HEK293 (cell line): ENCODE results near the gene MSI2.
A peak's percentile ranks its signal among the peaks of the same experiment; 100 is the strongest.

Experiments
- CTCF ChIA-PET: fragments of 350-600 bp; formaldehyde crosslinking; extraction: SDS; loops from one replicate; lab custom pipeline; 2021; ENCODE audit warnings: antibody characterized with exemption; lab: Yijun Ruan, JAX
- POLR2A ChIA-PET: fragments of 300-600 bp; formaldehyde crosslinking; extraction: SDS; loops from one replicate; lab custom pipeline; 2020; ENCODE audit warnings: antibody characterized with exemption, inconsistent platforms; lab: Yijun Ruan, JAX
- H3K27ac ChIP-seq: fragments of 200-500 bp; sonication (Bioruptor generic); 2 replicates; pipeline ENCODE4 v1.5.1; 2014; ENCODE audit warnings: low read depth, low read length, control low read depth, inconsistent platforms; ENCODE audit errors: extremely low read depth
- H3K36me3 ChIP-seq, 2 experiments: fragments of 200-500 bp in 1 of 2; sonication (Bioruptor generic) in 1 of 2; 1 replicate in 1 of 2; 2 replicates in 1 of 2; pipeline ENCODE4 v1.5.1; 2014 to 2017; ENCODE audit warnings: inconsistent platforms in 2 of 2, low read length in 2 of 2; ENCODE audit not compliant: control insufficient read depth in 2 of 2, insufficient read depth in 1 of 2
- H3K4me1 ChIP-seq: fragments of 200-500 bp; sonication (Bioruptor generic); 2 replicates; pipeline ENCODE4 v1.5.1; 2014; ENCODE audit warnings: mild to moderate bottlenecking, low read length, inconsistent platforms; ENCODE audit not compliant: control insufficient read depth, insufficient read depth
- H3K4me3 ChIP-seq: 2 replicates; pipeline ENCODE4 v1.5.1; 2011; ENCODE audit warnings: low read depth, mild to moderate bottlenecking, control low read depth, low read length, moderate library complexity
- H3K9me3 ChIP-seq: fragments of 200-500 bp; sonication (Bioruptor generic); 2 replicates; pipeline ENCODE4 v1.5.1; 2014; ENCODE audit warnings: low read depth, low read length, inconsistent platforms; ENCODE audit not compliant: control insufficient read depth, insufficient read depth
- GLIS2 ChIP-seq: fragments of 450-650 bp; formaldehyde crosslinking; IDR thresholded peaks from 2 replicates; pipeline ENCODE4 v1.5.1; 2016; ENCODE audit warnings: missing biosample characterization, missing genetic modification characterization
- HOXD13 ChIP-seq: sonication (generic); formaldehyde crosslinking; IDR thresholded peaks from 2 replicates; pipeline ENCODE4 v1.8.0; 2022; ENCODE audit warnings: missing genetic modification reagents, borderline replicate concordance
- KLF8 ChIP-seq: fragments of 450-650 bp; formaldehyde crosslinking; IDR thresholded peaks from 2 replicates; pipeline ENCODE4 v1.5.1; 2016; ENCODE audit warnings: missing biosample characterization, missing genetic modification characterization
- PRDM10 ChIP-seq: fragments of 450-650 bp; formaldehyde crosslinking; IDR thresholded peaks from 2 replicates; pipeline ENCODE4 v1.5.1; 2016; ENCODE audit warnings: missing biosample characterization, missing genetic modification characterization
- SETDB1 ChIP-seq: IDR thresholded peaks from one replicate; pipeline ENCODE4 v1.6.1; 2017; ENCODE audit warnings: mild to moderate bottlenecking, low read length, moderate library complexity, mixed read lengths; ENCODE audit not compliant: insufficient read length
- SP3 ChIP-seq: fragments of 450-650 bp; formaldehyde crosslinking; IDR thresholded peaks from 2 replicates; pipeline ENCODE4 v1.5.1; 2016; ENCODE audit warnings: missing biosample characterization, missing genetic modification characterization
- SP7 ChIP-seq: fragments of 450-650 bp; formaldehyde crosslinking; IDR thresholded peaks from 2 replicates; pipeline ENCODE4 v1.5.1; 2016; ENCODE audit warnings: missing biosample characterization, missing genetic modification characterization
- ZBTB1 ChIP-seq: fragments of 450-650 bp; formaldehyde crosslinking; IDR thresholded peaks from 2 replicates; pipeline ENCODE4 v1.5.1; 2016; ENCODE audit warnings: missing biosample characterization, missing genetic modification characterization
- ZBTB44 ChIP-seq: fragments of 450-650 bp; IDR thresholded peaks from 2 replicates; pipeline ENCODE4 v1.5.1; 2018; ENCODE audit warnings: missing biosample characterization, mild to moderate bottlenecking, missing genetic modification characterization
- ZBTB7A ChIP-seq: fragments of 450-650 bp; formaldehyde crosslinking; IDR thresholded peaks from 2 replicates; pipeline ENCODE4 v1.5.1; 2016; ENCODE audit warnings: low read depth, missing biosample characterization, missing genetic modification characterization
- ZBTB8A ChIP-seq: fragments of 450-650 bp; formaldehyde crosslinking; IDR thresholded peaks from 2 replicates; pipeline ENCODE4 v1.5.1; 2016; ENCODE audit warnings: missing biosample characterization, missing genetic modification characterization
- ZNF146 ChIP-seq: fragments of 450-650 bp; formaldehyde crosslinking; IDR thresholded peaks from 2 replicates; pipeline ENCODE4 v1.5.1; 2016; ENCODE audit warnings: missing biosample characterization, missing genetic modification characterization
- ZNF175 ChIP-seq: fragments of 450-650 bp; formaldehyde crosslinking; IDR thresholded peaks from 2 replicates; pipeline ENCODE4 v1.5.1; 2016; ENCODE audit warnings: missing biosample characterization, missing genetic modification characterization
- ZNF184 ChIP-seq: fragments of 450-650 bp; IDR thresholded peaks from 2 replicates; pipeline ENCODE4 v1.5.1; 2018; ENCODE audit warnings: missing biosample characterization, mild to moderate bottlenecking, missing genetic modification characterization
- ZNF221 ChIP-seq: fragments of 450-650 bp; formaldehyde crosslinking; IDR thresholded peaks from 2 replicates; pipeline ENCODE4 v1.5.1; 2017; ENCODE audit warnings: missing biosample characterization, missing genetic modification characterization, borderline replicate concordance
- ZNF248 ChIP-seq: fragments of 450-650 bp; formaldehyde crosslinking; IDR thresholded peaks from 2 replicates; pipeline ENCODE4 v1.5.1; 2017; ENCODE audit warnings: missing biosample characterization, missing genetic modification characterization
- ZNF335 ChIP-seq: fragments of 450-650 bp; formaldehyde crosslinking; conservative IDR thresholded peaks from 2 replicates; pipeline ENCODE4 v1.5.1; 2016; ENCODE audit warnings: missing biosample characterization, missing genetic modification characterization
- ZNF341 ChIP-seq: fragments of 450-650 bp; formaldehyde crosslinking; IDR thresholded peaks from 2 replicates; pipeline ENCODE4; 2016; ENCODE audit warnings: low read depth, missing biosample characterization, missing genetic modification characterization
- ZNF473 ChIP-seq: fragments of 450-650 bp; formaldehyde crosslinking; IDR thresholded peaks from 2 replicates; pipeline ENCODE4 v1.5.1; 2017; ENCODE audit warnings: missing biosample characterization, missing genetic modification characterization
- ZNF518A ChIP-seq: fragments of 450-650 bp; formaldehyde crosslinking; conservative IDR thresholded peaks from 2 replicates; pipeline ENCODE4 v1.5.1; 2016; ENCODE audit warnings: low read depth, missing biosample characterization, missing genetic modification characterization
- ZNF621 ChIP-seq: fragments of 450-650 bp; formaldehyde crosslinking; IDR thresholded peaks from 2 replicates; pipeline ENCODE4 v1.5.1; 2017; ENCODE audit warnings: missing biosample characterization, missing genetic modification characterization
- ZNF623 ChIP-seq: fragments of 450-650 bp; formaldehyde crosslinking; IDR thresholded peaks from 2 replicates; pipeline ENCODE4 v1.5.1; 2016; ENCODE audit warnings: missing biosample characterization, missing genetic modification characterization
- ZNF629 ChIP-seq: fragments of 450-650 bp; formaldehyde crosslinking; IDR thresholded peaks from 2 replicates; pipeline ENCODE4 v1.5.1; 2017; ENCODE audit warnings: missing biosample characterization, missing genetic modification characterization
- ZNF747 ChIP-seq: fragments of 450-650 bp; formaldehyde crosslinking; IDR thresholded peaks from 2 replicates; pipeline ENCODE4 v1.5.1; 2016; ENCODE audit warnings: missing biosample characterization, missing genetic modification characterization
- ZNF768 ChIP-seq: fragments of 450-650 bp; formaldehyde crosslinking; IDR thresholded peaks from 2 replicates; pipeline ENCODE4 v1.5.1; 2018; ENCODE audit warnings: missing biosample characterization, mild to moderate bottlenecking, missing genetic modification characterization
- ZNF785 ChIP-seq: fragments of 450-650 bp; formaldehyde crosslinking; IDR thresholded peaks from 2 replicates; pipeline ENCODE4 v1.5.1; 2016; ENCODE audit warnings: missing biosample characterization, missing genetic modification characterization
- ZNF791 ChIP-seq: fragments of 450-650 bp; formaldehyde crosslinking; IDR thresholded peaks from 2 replicates; pipeline ENCODE4 v1.5.1; 2016; ENCODE audit warnings: missing biosample characterization, missing genetic modification characterization
- ZXDB ChIP-seq: fragments of 450-650 bp; formaldehyde crosslinking; IDR thresholded peaks from 2 replicates; pipeline ENCODE4 v1.5.1; 2016; ENCODE audit warnings: missing biosample characterization, missing genetic modification characterization

The MSI2 gene

GRCh38 chr17:57362797-57363556 lies 106.7 kb downstream of the MSI2 start:
- ChIA-PET POLR2A (no interaction called here), CTCF (interaction anchor here (1.1 to 1.5 kb wide), 2 partner anchors 9 to 120 kb away, joined by 3 to 5 read pairs; no protein-coding TSS in a partner anchor)
- Histone ChIP-seq H3K4me1 (peaks cover 17% of the 10 kb centered on the region), H3K4me3 (no peak overlapping the region), H3K27ac (no peak overlapping the region), H3K9me3 (no peaks in the 10 kb centered on the region), H3K36me3 (no peaks in the 10 kb centered on the region)
- TF ChIP-seq ZNF175 (tag by site-specific recombination): no peak
- no peak for TF ChIP-seq ZNF248 (tag by site-specific recombination)
- TF ChIP-seq ZBTB8A: 0 out of 2 replicates have a peak, but pooled peaks have one; percentile 29
- TF ChIP-seq ZNF184 (tag by site-specific recombination): no peak
- TF ChIP-seq GLIS2: no peak
- TF ChIP-seq ZXDB: no peak
- no peak for TF ChIP-seq ZBTB44 (tag by site-specific recombination)
- no peak for TF ChIP-seq ZNF768 (tag by site-specific recombination)
- TF ChIP-seq ZNF785 (tag by site-specific recombination): no peak
- TF ChIP-seq ZNF621 (tag by site-specific recombination): no peak
- TF ChIP-seq SP7 (tag by site-specific recombination): no peak
- TF ChIP-seq ZBTB7A: no peak
- no peak for TF ChIP-seq ZNF221 (tag by site-specific recombination)
- TF ChIP-seq HOXD13: no peak
- TF ChIP-seq ZNF629: peak; percentile 66
- no peak for TF ChIP-seq ZNF623 (tag by site-specific recombination)
- TF ChIP-seq ZNF146 (tag by site-specific recombination): peak; percentile 58; the same call in 1 of the 2 replicates
- TF ChIP-seq ZNF518A: no peak
- no peak for TF ChIP-seq ZNF791
- no peak for TF ChIP-seq ZNF747 (tag by site-specific recombination)
- no peak for TF ChIP-seq ZNF473 (tag by site-specific recombination)
- TF ChIP-seq SETDB1: no peak
- TF ChIP-seq PRDM10 (tag by site-specific recombination): no peak
- no peak for TF ChIP-seq ZNF341
- no peak for TF ChIP-seq ZNF335
- no peak for TF ChIP-seq ZBTB1 (tag by site-specific recombination)
- TF ChIP-seq KLF8 (tag by site-specific recombination): no peak
- TF ChIP-seq SP3: no peak
